Measurements from ENCODE around the gene CACNA1G.

CACNA1G gene

GRCh38 chr17:50560185-50560824 is at the start of gene CACNA1G:
CACNA1G (plus strand) TSS chr17:50560715; CDS start chr17:50561460, 745 bp downstream.
- DNase-seq (ENCODE audit: low read depth in 3 of 3): peak; percentile 76 to 89 (median 80)

GRCh38 chr17:50511058-50511457 is 49.5 kb upstream of the CACNA1G start:
- peak in 2 of 3 donors; percentile 25 to 50 for DNase-seq (ENCODE audit: low read depth in 3 of 3)

GRCh38 chr17:50513495-50513894 is 47.0 kb upstream of the CACNA1G start:
- DNase-seq (ENCODE audit: low read depth in 3 of 3): no peak

GRCh38 chr17:50514388-50514787 is 46.1 kb upstream of the CACNA1G start:
- no peak for DNase-seq (ENCODE audit: low read depth in 3 of 3)

- no peak for DNase-seq (ENCODE audit: low read depth in 3 of 3)
Observed at GRCh38 chr17:50514936-50515702, 45.4 kb upstream of the CACNA1G start.

GRCh38 chr17:50517011-50517410 is 43.5 kb upstream of the CACNA1G start:
- DNase-seq (ENCODE audit: low read depth in 3 of 3): no peak

GRCh38 chr17:50517504-50518383 is 42.8 kb upstream of the CACNA1G start:
- no peak for DNase-seq (ENCODE audit: low read depth in 3 of 3)

- no peak for DNase-seq (ENCODE audit: low read depth in 3 of 3)
Observed at GRCh38 chr17:50518384-50519023, 42.0 kb upstream of the CACNA1G start.

GRCh38 chr17:50519141-50519834 is 41.2 kb upstream of the CACNA1G start:
- no peak for DNase-seq (ENCODE audit: low read depth in 3 of 3)

GRCh38 chr17:50520483-50520882 is 40.0 kb upstream of the CACNA1G start:
- no peak for DNase-seq (ENCODE audit: low read depth in 3 of 3)

- no peak for DNase-seq (ENCODE audit: low read depth in 3 of 3)
Observed at GRCh38 chr17:50521514-50521913, 39.0 kb upstream of the CACNA1G start.

GRCh38 chr17:50522766-50523165 is 37.7 kb upstream of the CACNA1G start:
- no peak for DNase-seq (ENCODE audit: low read depth in 3 of 3)

GRCh38 chr17:50523208-50523607 is 37.3 kb upstream of the CACNA1G start:
- DNase-seq (ENCODE audit: low read depth in 3 of 3): no peak

- no peak for DNase-seq (ENCODE audit: low read depth in 3 of 3)
Observed at GRCh38 chr17:50524838-50525237, 35.7 kb upstream of the CACNA1G start.

GRCh38 chr17:50527155-50527762 is 33.3 kb upstream of the CACNA1G start:
- no peak for DNase-seq (ENCODE audit: low read depth in 3 of 3)

- DNase-seq (ENCODE audit: low read depth in 3 of 3): no peak
Observed at GRCh38 chr17:50527949-50528474, 32.5 kb upstream of the CACNA1G start.

GRCh38 chr17:50529849-50530248 is 30.7 kb upstream of the CACNA1G start:
- no peak for DNase-seq (ENCODE audit: low read depth in 3 of 3)

- no peak for DNase-seq (ENCODE audit: low read depth in 3 of 3)
Observed at GRCh38 chr17:50531428-50532025, 29.0 kb upstream of the CACNA1G start.

GRCh38 chr17:50532452-50533024 is 28.0 kb upstream of the CACNA1G start, which contains the start of gene EPN3:
EPN3 (plus strand) TSS chr17:50532735; CDS start chr17:50536557, 3,822 bp downstream.
- DNase-seq (ENCODE audit: low read depth in 3 of 3): no peak

- DNase-seq (ENCODE audit: low read depth in 3 of 3): no peak
Observed at GRCh38 chr17:50533185-50533584, 27.3 kb upstream of the CACNA1G start.

Measured in stimulated activated CD4-positive, alpha-beta T cell treated with anti-CD3 and anti-CD28 coated beads, TNF-alpha, amount 100 ng/mL, for 48 hours (primary cell).